GM12878 (cell line): ENCODE data around the gene GFM1. TPM values are rescaled to one million over a fixed set of nuclear protein-coding genes. Genes with fewer than 3 reads are reported as not detected.

Experiments
- ATAC-seq: fragments of 200-7000 bp; cut with Tn5 transposase; 3 replicates; pipeline ENCODE4 v1.9.1; 2020; ENCODE audit warnings: mild to moderate bottlenecking, moderate library complexity
- BruUV-seq: library from RNA; stranded (reverse); fragments of 400-500 nt; replicated peaks from 2 replicates; lab custom pipeline; 2021; lab: Mats Ljungman, UMichigan
- CTCF ChIA-PET: fragments of 300-600 bp; sonication (Branson Sonifier 250); formaldehyde crosslinking; extraction: SDS; loops from one replicate; lab custom pipeline; 2021; ENCODE audit warnings: inconsistent platforms; lab: Yijun Ruan, JAX
- POLR2A ChIA-PET: fragments of 350-600 bp; formaldehyde crosslinking; extraction: SDS; loops from one replicate; lab custom pipeline; 2021; ENCODE audit warnings: inconsistent platforms; lab: Charles Lee
- RAD21 ChIA-PET: fragments of 300-600 bp; sonication (Branson Sonifier 250); formaldehyde crosslinking; loops from one replicate; lab custom pipeline; 2023; ENCODE audit warnings: antibody characterized with exemption; ENCODE audit not compliant: unreplicated experiment; lab: Charles Lee
- SMC1A ChIA-PET: fragments of 300-600 bp; sonication (Branson Sonifier 250); formaldehyde crosslinking; loops from one replicate; lab custom pipeline; 2023; ENCODE audit not compliant: unreplicated experiment, uncharacterized antibody; lab: Charles Lee
- DNase-seq: peaks from one replicate; pipeline ENCODE4 v3.0.0-alpha.2; 2011; ENCODE audit warnings: low read depth, low spot score
- FAIRE-seq: peaks from 3 replicates; lab custom pipeline; 2011; peaks lifted over from hg19 to GRCh38; lab: Jason Lieb, UNC
- H2AFZ ChIP-seq: 2 replicates; pipeline ENCODE4 v1.6.0; 2011; ENCODE audit warnings: low read depth, low read length, control low read depth; ENCODE audit not compliant: control insufficient read depth
- H3K27ac ChIP-seq: 2 replicates; pipeline ENCODE4 v1.5.1; 2011; ENCODE audit warnings: control low read depth; ENCODE audit not compliant: control insufficient read depth, insufficient read depth
- H3K27me3 ChIP-seq, 2 experiments: replicated peaks in 1 of 2; 2 replicates each; pipeline versions ENCODE4 v1.6.0 to v1.6.1; 2011; ENCODE audit warnings: low read length in 1 of 2; ENCODE audit not compliant: control insufficient read depth in 2 of 2, insufficient read depth in 2 of 2
- H3K36me3 ChIP-seq, 2 experiments: 2 replicates each; pipeline ENCODE4 v1.5.1; 2011; ENCODE audit warnings: low read length in 1 of 2; ENCODE audit not compliant: control insufficient read depth in 2 of 2, insufficient read depth in 2 of 2
- H3K4me1 ChIP-seq: 2 replicates; pipeline ENCODE4 v1.6.1; 2011; ENCODE audit warnings: mild to moderate bottlenecking, low read length, moderate library complexity, mixed read lengths; ENCODE audit not compliant: control insufficient read depth, insufficient read depth
- H3K4me2 ChIP-seq: 2 replicates; pipeline ENCODE4 v1.6.0; 2011; ENCODE audit warnings: control low read depth; ENCODE audit not compliant: control insufficient read depth, insufficient read depth
- H3K4me3 ChIP-seq: fragments of 200-600 bp; sonication (generic); 2 replicates; pipeline ENCODE4 v1.5.1; 2016
- H3K79me2 ChIP-seq: 2 replicates; pipeline ENCODE4 v1.6.0; 2011; ENCODE audit warnings: low read length; ENCODE audit not compliant: control insufficient read depth, insufficient read depth
- H3K9ac ChIP-seq: 2 replicates; pipeline ENCODE4 v1.8.0; 2011; ENCODE audit warnings: low read length, control low read depth, mixed read lengths; ENCODE audit not compliant: control insufficient read depth, insufficient read depth
- H3K9me3 ChIP-seq: replicated peaks from 3 replicates; pipeline ENCODE4 v1.5.1; 2011; ENCODE audit warnings: mild to moderate bottlenecking, low read length; ENCODE audit not compliant: control insufficient read depth, insufficient read depth
- H4K20me1 ChIP-seq: 2 replicates; pipeline ENCODE4 v1.6.0; 2011; ENCODE audit not compliant: control insufficient read depth, insufficient read depth
- ETV6 ChIP-seq, 2 experiments: fragments of 450-650 bp in 1 of 2; IDR thresholded peaks in 1 of 2; conservative IDR thresholded peaks in 1 of 2; 2 replicates each; pipeline ENCODE4 v1.6.1; 2014; ENCODE audit warnings: antibody characterized with exemption in 1 of 2, borderline replicate concordance in 1 of 2, low read depth in 1 of 2, mild to moderate bottlenecking in 1 of 2, moderate library complexity in 1 of 2
- IKZF1 ChIP-seq: fragments of 450-650 bp; conservative IDR thresholded peaks from 2 replicates; pipeline ENCODE4 v1.6.1; 2017; ENCODE audit warnings: antibody characterized with exemption, mild to moderate bottlenecking
- MAX ChIP-seq: IDR thresholded peaks from 2 replicates; pipeline ENCODE4 v1.6.1; 2012; ENCODE audit warnings: low read depth, low read length, improper control_type of control experiment
- MEF2B ChIP-seq: fragments of 450-650 bp; IDR thresholded peaks from 2 replicates; pipeline ENCODE4 v1.6.1; 2018; ENCODE audit warnings: mild to moderate bottlenecking, moderate library complexity; ENCODE audit not compliant: partially characterized antibody, poor library complexity, severe bottlenecking
- RAD21 ChIP-seq: IDR thresholded peaks from 2 replicates; pipeline ENCODE4 v1.6.1; 2011; ENCODE audit warnings: mild to moderate bottlenecking, low read depth, low read length, moderate library complexity; ENCODE audit not compliant: insufficient read depth
- RELA ChIP-seq: fragments of 450-650 bp; IDR thresholded peaks from 2 replicates; pipeline ENCODE4 v1.8.0; 2014; ENCODE audit warnings: borderline replicate concordance; ENCODE audit not compliant: partially characterized antibody
- SPI1 ChIP-seq: IDR thresholded peaks from 2 replicates; pipeline ENCODE4 v1.6.1; 2011; ENCODE audit warnings: low read depth, mild to moderate bottlenecking, low read length, moderate library complexity, borderline replicate concordance; ENCODE audit not compliant: insufficient read depth
- ZNF24 ChIP-seq: fragments of 450-650 bp; IDR thresholded peaks from 2 replicates; pipeline ENCODE4 v1.6.1; 2017; ENCODE audit warnings: antibody characterized with exemption, mild to moderate bottlenecking
- WGBS: methylation state at CpG from one replicate; pipeline ENCODE4 v1.1.6; 2016; ENCODE audit warnings: low lambda C conversion rate; ENCODE audit not compliant: insufficient replicate concordance, insufficient coverage; ENCODE audit errors: missing lambda C conversion rate; 5-methylcytosine and 5-hydroxymethylcytosine counted together
- in situ Hi-C: fragments of 300-500 bp; cut with MboI; formaldehyde crosslinking; loops from 9 replicates; pipeline ENCODE4 v1.14.3; 2018; ENCODE audit warnings: mixed read lengths
- intact Hi-C: fragments of 100-400 bp; cut with micrococcal nuclease; formaldehyde crosslinking; loops from one replicate; pipeline ENCODE4 v1.14.2; 2022; ENCODE audit not compliant: unreplicated experiment
- polyA plus RNA-seq, 11 experiments: library from polyadenylated mRNA; depleted of rRNA in 4 of 11; unstranded in 6 of 11; stranded (reverse) in 5 of 11; fragments of >200 nt; fragmentation: Nextera tagmentation in 4 of 11; fragmentation: Illumina TruSeq in 1 of 11; extraction: Ambion mirVana in 4 of 11; extraction: Trizol in 1 of 11; gene quantifications; 1 replicate in 1 of 11; 2 replicates in 10 of 11; pipeline versions ENCODE4 v1.2.1 to v1.2.3, GENCODE V29; 2011 to 2016; ENCODE audit warnings: inconsistent platforms in 2 of 11, missing spikeins in 2 of 11, low read depth in 1 of 11
- total RNA-seq, 4 experiments: library from RNA; depleted of rRNA in 3 of 4; stranded (reverse); fragments of >200 nt in 3 of 4; fragmentation: Illumina TruSeq in 1 of 4; extraction: Trizol in 1 of 4; gene quantifications; 2 replicates each; pipeline versions ENCODE4 v1.2.1 to v1.2.3, GENCODE V29; 2013 to 2021
- TF ChIP-seq, protein P1 (sequence below): fragments of 450-650 bp; IDR thresholded peaks from 2 replicates; pipeline ENCODE4 v1.6.1; 2018; ENCODE audit warnings: mild to moderate bottlenecking, low read depth, moderate library complexity; ENCODE audit not compliant: partially characterized antibody
- TF ChIP-seq, protein P2 (sequence below): fragments of 150-350 bp; IDR thresholded peaks from 2 replicates; pipeline ENCODE4 v1.6.1; 2014; ENCODE audit warnings: mild to moderate bottlenecking, low read depth, low read length

GFM1 gene
- total and polyA plus RNA-seq, 10 of the 15 experiments (the other 5 are each of a cell fraction or from before 2014, with no cell fraction given): 36.9 to 87.2 (median 57.3) TPM

DNA sequence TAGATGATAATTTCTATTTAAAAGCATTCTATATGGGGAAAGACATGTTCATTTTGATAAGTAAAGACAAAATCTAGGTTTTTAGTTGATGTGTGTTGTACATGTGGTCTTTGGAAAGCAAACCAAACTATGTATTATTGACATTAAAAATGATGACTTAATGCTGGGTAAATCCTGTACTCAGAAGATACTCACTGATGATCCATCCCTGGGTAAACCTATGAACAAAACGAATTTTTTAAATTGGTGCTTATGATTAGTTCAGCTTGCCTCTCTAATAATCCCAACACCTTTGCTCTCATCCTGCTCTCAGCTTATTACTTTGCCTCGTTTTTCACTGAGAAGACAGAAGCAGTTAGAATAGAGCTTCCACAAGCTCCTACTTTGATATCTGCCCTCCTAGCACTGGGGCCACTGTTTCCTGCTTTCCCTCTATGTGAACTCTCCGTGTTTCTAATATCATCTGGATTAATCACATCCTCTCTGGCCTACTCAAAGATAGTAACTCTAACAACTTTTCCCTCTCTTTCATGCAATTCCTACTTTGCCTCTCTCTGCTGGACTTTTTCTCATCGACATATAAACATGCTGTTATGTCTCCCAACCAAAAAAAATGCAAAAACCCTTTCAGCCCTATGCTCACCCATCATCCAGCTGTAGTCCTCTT is 58.6 kb downstream of the GFM1 start:
- Histone ChIP-seq H2AFZ (no peak overlapping the region), H3K4me1 (no peaks in the 10 kb centered on the region), H4K20me1 (no peaks in the 10 kb centered on the region), H3K36me3 (no peaks in the 10 kb centered on the region), H3K9ac (no peak overlapping the region), H3K27ac (no peak overlapping the region), H3K4me3 (no peak overlapping the region), H3K4me2 (no peak overlapping the region), H3K79me2 (no peaks in the 10 kb centered on the region), H3K9me3 (no peaks in the 10 kb centered on the region), H3K27me3 (no peaks in the 10 kb centered on the region)
- POLR2A ChIA-PET: no interaction called here
- 58% methylated on average over 4 of the region's 4 CpGs for WGBS
- no peak for FAIRE-seq
- RAD21 ChIA-PET: no interaction called here
- TF ChIP-seq, protein P1, sequence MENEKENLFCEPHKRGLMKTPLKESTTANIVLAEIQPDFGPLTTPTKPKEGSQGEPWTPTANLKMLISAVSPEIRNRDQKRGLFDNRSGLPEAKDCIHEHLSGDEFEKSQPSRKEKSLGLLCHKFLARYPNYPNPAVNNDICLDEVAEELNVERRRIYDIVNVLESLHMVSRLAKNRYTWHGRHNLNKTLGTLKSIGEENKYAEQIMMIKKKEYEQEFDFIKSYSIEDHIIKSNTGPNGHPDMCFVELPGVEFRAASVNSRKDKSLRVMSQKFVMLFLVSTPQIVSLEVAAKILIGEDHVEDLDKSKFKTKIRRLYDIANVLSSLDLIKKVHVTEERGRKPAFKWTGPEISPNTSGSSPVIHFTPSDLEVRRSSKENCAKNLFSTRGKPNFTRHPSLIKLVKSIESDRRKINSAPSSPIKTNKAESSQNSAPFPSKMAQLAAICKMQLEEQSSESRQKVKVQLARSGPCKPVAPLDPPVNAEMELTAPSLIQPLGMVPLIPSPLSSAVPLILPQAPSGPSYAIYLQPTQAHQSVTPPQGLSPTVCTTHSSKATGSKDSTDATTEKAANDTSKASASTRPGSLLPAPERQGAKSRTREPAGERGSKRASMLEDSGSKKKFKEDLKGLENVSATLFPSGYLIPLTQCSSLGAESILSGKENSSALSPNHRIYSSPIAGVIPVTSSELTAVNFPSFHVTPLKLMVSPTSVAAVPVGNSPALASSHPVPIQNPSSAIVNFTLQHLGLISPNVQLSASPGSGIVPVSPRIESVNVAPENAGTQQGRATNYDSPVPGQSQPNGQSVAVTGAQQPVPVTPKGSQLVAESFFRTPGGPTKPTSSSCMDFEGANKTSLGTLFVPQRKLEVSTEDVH: no peak
- TF ChIP-seq MEF2B (no peak), RELA (no peak), ETV6 (conservative IDR thresholded peaks at IDR 0.05 in 1 of 2, IDR thresholded peaks at IDR 0.05 in 1 of 2; ENCODE audit: borderline replicate concordance in 1 of 2, low read depth in 1 of 2) (no peak), RAD21 (no peak), ZNF24 (no peak), SPI1 (no peak), MAX (no peak), IKZF1 (no peak)
- TF ChIP-seq, protein P2, sequence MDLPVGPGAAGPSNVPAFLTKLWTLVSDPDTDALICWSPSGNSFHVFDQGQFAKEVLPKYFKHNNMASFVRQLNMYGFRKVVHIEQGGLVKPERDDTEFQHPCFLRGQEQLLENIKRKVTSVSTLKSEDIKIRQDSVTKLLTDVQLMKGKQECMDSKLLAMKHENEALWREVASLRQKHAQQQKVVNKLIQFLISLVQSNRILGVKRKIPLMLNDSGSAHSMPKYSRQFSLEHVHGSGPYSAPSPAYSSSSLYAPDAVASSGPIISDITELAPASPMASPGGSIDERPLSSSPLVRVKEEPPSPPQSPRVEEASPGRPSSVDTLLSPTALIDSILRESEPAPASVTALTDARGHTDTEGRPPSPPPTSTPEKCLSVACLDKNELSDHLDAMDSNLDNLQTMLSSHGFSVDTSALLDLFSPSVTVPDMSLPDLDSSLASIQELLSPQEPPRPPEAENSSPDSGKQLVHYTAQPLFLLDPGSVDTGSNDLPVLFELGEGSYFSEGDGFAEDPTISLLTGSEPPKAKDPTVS: no peak
- DNase-seq: no peak
- intact Hi-C loops (no loop called here), in situ Hi-C loops (no loop called here)
- SMC1A ChIA-PET: no interaction called here
- no TSS peak for BruUV-seq
- ATAC-seq: no peak
- CTCF ChIA-PET: interaction anchor here (2.2 kb wide), 1 partner anchor 24 kb away, joined by 8 read pairs; no protein-coding TSS in a partner anchor
